ENCODE data around the gene E2F3. TPM values are rescaled to one million over a fixed set of nuclear protein-coding genes. Genes with fewer than 3 reads are reported as not detected.

E2F3 gene
- polyA plus RNA-seq, 3 donors, result 7.5 to 14.6 (median 8.9) TPM

- peak overlapping the region in 4 of 7 donors; percentile 6 to 87 (median 78) for H3K27ac Mint-ChIP-seq
These were observed 10.4 kb downstream of the E2F3 start for GRCh38 chr6:20411953-20412681.

GRCh38 chr6:20412682-20413073 lies 11.0 kb downstream of the E2F3 start:
- no peaks in the 10 kb centered on the region for H3K27me3 ChIP-seq (ENCODE audit: control insufficient read depth in 2 of 2, insufficient read depth in 2 of 2, low read length in 2 of 2)
- H3K27ac Mint-ChIP-seq, result peak overlapping the region in 2 of 7 donors; percentile 63 to 87
- H3K36me3 ChIP-seq (replicated peaks in 1 of 2; ENCODE audit: control insufficient read depth in 1 of 2, insufficient read depth in 2 of 2, low read length in 2 of 2), result peaks cover 3 to 23% of the 10 kb centered on the region in 2 donors
- no peak for TF ChIP-seq CTCF (IDR thresholded peaks at IDR 0.05)
- no peaks in the 10 kb centered on the region for H3K9me3 ChIP-seq (replicated peaks in 1 of 2; ENCODE audit: control insufficient read depth in 1 of 2, insufficient read depth in 1 of 2, low read length in 2 of 2)
- no CpG with 5 or more reads among the region's 5 CpGs for WGBS (ENCODE audit: insufficient coverage)
- H3K4me3 Mint-ChIP-seq, result no peak overlapping the region
- peaks cover 62 to 70% of the 10 kb centered on the region in 2 donors for H3K4me1 ChIP-seq (ENCODE audit: control insufficient read depth in 1 of 2, insufficient read depth in 2 of 2, low read length in 2 of 2)
- peaks cover 100% of the 10 kb centered on the region for H3K79me2 ChIP-seq (ENCODE audit: insufficient read depth, low read length)
- no peak for DNase-seq
- H3K36me3 Mint-ChIP-seq, result peaks cover 21 to 23% of the 10 kb centered on the region in 2 donors
- intact Hi-C loops (cut with micrococcal nuclease), result no loop called here
- H3K4me1 Mint-ChIP-seq, result peaks cover 85% of the 10 kb centered on the region
- no peaks in the 10 kb centered on the region for H3K9me3 Mint-ChIP-seq
- peak overlapping the region in 1 of 2 donors; percentile 49 for H3K27ac ChIP-seq (ENCODE audit: low read depth in 1 of 2, low read length in 2 of 2)
- H4K20me1 ChIP-seq (ENCODE audit: insufficient read depth, low read length), result peaks cover 99% of the 10 kb centered on the region
- H3K4me3 ChIP-seq (replicated peaks in 1 of 3; ENCODE audit: low read depth in 2 of 3, low read length in 3 of 3), result no peak overlapping the region
- peaks cover 0 to 2% (median 0%) of the 10 kb centered on the region in 3 donors for H3K27me3 Mint-ChIP-seq (ENCODE audit: low read depth in 3 of 3)
- no peak overlapping the region for H3K4me2 ChIP-seq (replicated peaks; ENCODE audit: extremely low read depth, low read length, poor library complexity, severe bottlenecking)
- H2AFZ ChIP-seq (ENCODE audit: insufficient read depth, low read depth, low read length, poor library complexity, severe bottlenecking), result no peak overlapping the region
- no peak overlapping the region for H3K9ac ChIP-seq (ENCODE audit: insufficient read depth, low read length, poor library complexity, severe bottlenecking)

More at GRCh38 chr6:20411953-20412681, 10.4 kb downstream of the E2F3 start:
- Histone ChIP-seq H3K9me3 (replicated peaks in 1 of 2; ENCODE audit: control insufficient read depth in 1 of 2, insufficient read depth in 1 of 2, low read length in 2 of 2) (no peaks in the 10 kb centered on the region), H3K4me1 (ENCODE audit: control insufficient read depth in 1 of 2, insufficient read depth in 2 of 2, low read length in 2 of 2) (peaks cover 66 to 69% of the 10 kb centered on the region in 2 donors), H3K27ac (ENCODE audit: low read depth in 1 of 2, low read length in 2 of 2) (peak overlapping the region in 1 of 2 donors; percentile 35), H2AFZ (ENCODE audit: insufficient read depth, low read depth, low read length, poor library complexity, severe bottlenecking) (no peak overlapping the region), H4K20me1 (ENCODE audit: insufficient read depth, low read length) (peaks cover 100% of the 10 kb centered on the region), H3K79me2 (ENCODE audit: insufficient read depth, low read length) (peaks cover 100% of the 10 kb centered on the region), H3K27me3 (ENCODE audit: control insufficient read depth in 2 of 2, insufficient read depth in 2 of 2, low read length in 2 of 2) (no peaks in the 10 kb centered on the region), H3K36me3 (replicated peaks in 1 of 2; ENCODE audit: control insufficient read depth in 1 of 2, insufficient read depth in 2 of 2, low read length in 2 of 2) (peaks cover 3 to 24% of the 10 kb centered on the region in 2 donors), H3K4me2 (replicated peaks; ENCODE audit: extremely low read depth, low read length, poor library complexity, severe bottlenecking) (no peak overlapping the region), H3K9ac (ENCODE audit: insufficient read depth, low read length, poor library complexity, severe bottlenecking) (no peak overlapping the region), H3K4me3 (replicated peaks in 1 of 3; ENCODE audit: low read depth in 2 of 3, low read length in 3 of 3) (no peak overlapping the region)
- Mint-ChIP-seq H3K9me3 (no peaks in the 10 kb centered on the region), H3K4me3 (no peak overlapping the region), H3K4me1 (peaks cover 88% of the 10 kb centered on the region), H3K27me3 (ENCODE audit: low read depth in 3 of 3) (peaks cover 0 to 2% (median 0%) of the 10 kb centered on the region in 3 donors), H3K36me3 (peaks cover 21 to 25% of the 10 kb centered on the region in 2 donors)
- no peak for TF ChIP-seq CTCF (IDR thresholded peaks at IDR 0.05)
- 98% methylated on average over 9 of the region's 12 CpGs for WGBS (ENCODE audit: insufficient coverage)
- DNase-seq, result no peak
- intact Hi-C loops (cut with micrococcal nuclease), result no loop called here

Measured in CD14-positive monocyte (primary cell).